NCI-H146 treated with DMSO at 0.1 percent for 48 hours (cell line): ENCODE results near the gene RASSF8.

ENCODE experiments used
- DNase-seq: peaks from one replicate; lab custom pipeline; 2025; ENCODE audit not compliant: unreplicated experiment; lab: John Stamatoyannopoulos, UW

RASSF8 gene

DNA sequence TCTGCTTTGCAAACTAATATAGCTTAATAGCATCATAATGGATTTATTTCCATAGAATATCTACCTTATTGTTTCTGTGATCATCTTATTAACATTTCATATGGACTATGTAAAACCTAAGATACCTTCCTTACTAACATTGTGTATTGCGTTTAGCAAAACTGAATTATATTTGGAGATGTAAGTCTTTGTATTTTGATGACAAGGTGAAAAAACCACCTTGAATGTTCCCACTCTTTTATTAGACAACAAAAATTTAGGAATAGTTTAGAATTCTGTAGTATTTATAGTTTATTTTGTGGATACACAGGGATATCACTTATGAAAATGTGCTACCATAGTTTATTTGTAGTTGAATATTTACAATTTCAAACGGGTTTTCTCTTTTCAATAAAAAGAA lies 32.0 kb downstream of the RASSF8 start:
- no peak for DNase-seq

- DNase-seq, result no peak
These were observed 33.7 kb downstream of the RASSF8 start for GRCh38 chr12:25992026-25992782.

GRCh38 chr12:25993901-25994651 lies 35.6 kb downstream of the RASSF8 start:
- no peak for DNase-seq

DNA sequence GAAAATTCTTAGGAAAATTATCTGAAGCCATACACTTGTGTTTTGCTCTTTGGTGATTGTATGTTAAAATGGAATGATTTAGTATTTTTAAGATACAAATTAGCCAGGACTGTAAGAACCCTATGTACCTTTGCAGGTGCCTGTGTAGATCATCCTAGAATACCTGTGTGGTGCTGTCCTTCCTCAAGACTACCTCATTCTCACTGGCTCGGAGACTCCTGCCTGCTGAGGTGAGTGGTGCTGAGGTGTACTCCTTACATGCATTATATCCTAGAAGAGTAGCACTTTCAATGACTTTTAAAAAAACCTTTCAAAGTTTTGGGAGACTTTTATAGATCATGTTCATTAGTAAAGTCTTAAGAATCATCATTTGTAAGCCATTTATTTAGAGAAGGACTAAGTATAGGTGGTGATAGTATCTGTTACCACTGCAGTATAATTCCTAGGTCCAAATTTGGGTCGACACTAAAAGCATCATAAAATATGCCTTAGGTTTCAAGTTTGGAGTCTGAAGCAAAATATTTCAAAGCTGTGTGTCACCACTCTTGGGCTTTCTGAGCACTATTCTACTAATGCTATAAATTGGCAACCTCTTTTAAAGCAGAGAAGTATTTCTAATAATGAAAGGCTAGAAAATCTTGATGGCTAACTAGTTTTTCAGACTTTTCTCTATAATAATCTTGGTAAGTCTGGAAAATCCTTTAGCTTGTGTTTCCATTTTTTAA lies 36.6 kb downstream of the RASSF8 start:
- no peak for DNase-seq

GRCh38 chr12:25995906-25996305 lies 37.4 kb downstream of the RASSF8 start:
- DNase-seq, result no peak

- DNase-seq, result no peak
These were observed 38.2 kb downstream of the RASSF8 start for GRCh38 chr12:25996677-25997076.

GRCh38 chr12:25997201-25997963 lies 38.9 kb downstream of the RASSF8 start:
- DNase-seq, result no peak

DNA sequence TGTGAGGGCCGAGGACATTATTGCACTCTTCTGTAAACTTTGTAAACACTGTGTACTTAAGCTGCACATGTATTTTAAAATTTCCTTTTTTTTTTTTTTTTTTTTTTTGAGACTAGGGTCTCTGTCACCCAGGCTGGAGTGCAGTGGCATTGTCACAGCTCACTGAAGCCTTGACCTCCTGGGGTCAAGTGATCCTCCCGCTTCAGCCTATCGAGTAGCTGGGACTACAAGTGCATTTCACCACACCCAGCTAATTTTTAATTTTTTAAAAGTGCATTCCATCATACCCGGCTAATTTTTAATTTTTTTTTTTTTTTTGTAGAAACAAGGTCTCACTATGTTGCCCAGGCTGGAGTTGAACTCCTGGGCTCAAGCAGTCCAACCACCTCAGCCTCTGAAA lies 42.4 kb downstream of the RASSF8 start:
- DNase-seq, result no peak

GRCh38 chr12:26001530-26001929 lies 43.0 kb downstream of the RASSF8 start:
- no peak for DNase-seq

GRCh38 chr12:26003065-26003464 lies 44.6 kb downstream of the RASSF8 start:
- no peak for DNase-seq

GRCh38 chr12:26007566-26007965 lies 49.1 kb downstream of the RASSF8 start:
- no peak for DNase-seq

- DNase-seq, result no peak
These were observed 51.1 kb downstream of the RASSF8 start for GRCh38 chr12:26009593-26009992.

- DNase-seq, result no peak
These were observed 51.9 kb downstream of the RASSF8 start for GRCh38 chr12:26010293-26010821.

GRCh38 chr12:26011099-26011498 lies 52.6 kb downstream of the RASSF8 start:
- DNase-seq, result no peak

DNA sequence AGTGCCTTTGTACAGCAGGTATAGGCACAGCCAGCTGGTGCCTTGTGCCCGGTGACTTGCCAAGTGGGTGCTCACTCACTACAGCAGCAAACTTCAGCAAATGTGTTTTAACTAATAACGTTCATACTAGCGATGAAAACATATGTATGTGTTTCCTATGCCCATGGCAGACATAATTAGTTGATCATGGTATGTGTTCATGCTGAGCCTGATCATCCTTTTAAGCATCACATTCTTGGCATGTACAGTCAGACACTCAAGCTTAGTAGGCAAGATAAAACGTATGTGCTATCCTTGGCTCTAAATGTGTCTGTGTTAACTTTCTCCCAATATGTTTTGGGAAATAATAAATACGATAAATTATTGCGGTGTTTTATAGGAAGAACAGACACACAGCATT lies 55.6 kb downstream of the RASSF8 start:
- no peak for DNase-seq

DNA sequence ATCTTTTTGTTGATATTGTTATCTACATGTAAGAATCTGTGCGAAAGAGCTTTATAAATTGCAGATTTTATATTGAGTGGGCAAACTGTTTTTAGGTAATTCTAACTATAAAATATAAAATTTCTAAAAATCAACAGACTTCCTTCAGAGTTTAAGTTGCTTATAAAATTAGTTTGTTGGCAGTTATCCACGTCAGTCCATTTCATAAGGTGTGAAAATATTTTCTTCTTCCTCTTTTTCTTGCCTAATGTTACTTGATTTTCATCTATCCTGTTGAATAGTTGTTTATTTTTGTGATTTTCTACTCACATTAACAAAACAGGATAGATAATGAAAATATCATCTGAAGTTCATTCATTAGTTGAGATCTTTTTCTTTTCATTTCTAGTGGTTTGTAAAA lies 58.0 kb downstream of the RASSF8 start:
- no peak for DNase-seq

- DNase-seq, result no peak
These were observed 59.2 kb downstream of the RASSF8 start for GRCh38 chr12:26017484-26018211.

GRCh38 chr12:26018926-26019325 lies 60.4 kb downstream of the RASSF8 start:
- no peak for DNase-seq

DNA sequence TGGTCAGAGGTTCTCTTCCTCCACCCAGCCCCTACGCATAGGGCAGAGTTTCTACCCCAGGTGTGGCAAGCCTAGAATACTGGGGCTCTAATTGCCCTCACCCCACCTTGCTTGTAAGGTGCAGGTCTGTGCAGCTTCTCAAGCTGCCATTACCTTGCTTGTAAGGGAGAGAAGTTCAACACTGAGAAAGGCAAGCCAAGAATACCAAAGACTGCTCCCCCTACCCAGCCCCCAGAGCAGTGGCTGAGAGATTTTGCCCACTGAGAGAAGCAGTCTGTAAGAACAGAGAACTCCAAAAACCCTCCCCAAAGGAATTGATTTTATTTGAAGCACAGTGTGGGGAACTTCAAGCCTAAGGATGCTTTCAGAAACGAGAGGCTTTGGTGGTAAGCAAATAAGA lies 63.1 kb downstream of the RASSF8 start:
- DNase-seq, result no peak

GRCh38 chr12:26022043-26022442 lies 63.6 kb downstream of the RASSF8 start:
- DNase-seq, result no peak
